Activated naive CD4-positive, alpha-beta T cell treated with anti-CD3 and anti-CD28 coated beads for 36 hours (primary cell): Measurements from ENCODE around the gene NINJ2. TPM values are rescaled to one million over a fixed set of nuclear protein-coding genes. Genes with fewer than 3 reads are reported as not detected.

Experiments used
- CTCF ChIA-PET: fragments of 350-600 bp; sonication (Branson Sonifier 250); formaldehyde crosslinking; loops from one replicate; lab custom pipeline; 2021; ENCODE audit warnings: antibody characterized with exemption; lab: Charles Lee
- DNase-seq: peaks from one replicate; pipeline ENCODE4 v3.0.0-alpha.2; 2020
- H3K27ac Mint-ChIP-seq: one replicate; pipeline ENCODE4 v1.8.0; 2021; ENCODE audit warnings: mild to moderate bottlenecking, mixed read lengths
- H3K27me3 Mint-ChIP-seq: one replicate; pipeline ENCODE4 v1.8.0; 2021; ENCODE audit warnings: low read depth, mixed read lengths
- H3K36me3 Mint-ChIP-seq: one replicate; pipeline ENCODE4 v1.8.0; 2021; ENCODE audit warnings: low read depth, mixed read lengths
- H3K4me1 Mint-ChIP-seq: one replicate; pipeline ENCODE4 v1.8.0; 2021; ENCODE audit warnings: low read depth, mixed read lengths
- H3K4me3 Mint-ChIP-seq: one replicate; pipeline ENCODE4 v1.8.0; 2021; ENCODE audit warnings: mild to moderate bottlenecking, moderate library complexity, mixed read lengths
- H3K9me3 Mint-ChIP-seq: one replicate; pipeline ENCODE4 v1.8.0; 2021; ENCODE audit warnings: mixed read lengths
- intact Hi-C: fragments of 100-400 bp; cut with micrococcal nuclease; formaldehyde crosslinking; loops from one replicate; pipeline ENCODE4 v1.15.1; 2023
- total RNA-seq, 2 experiments: library from RNA; stranded (reverse); gene quantifications; one replicate each; pipeline ENCODE4 v1.2.3, GENCODE V29; 2021

NINJ2 gene
- total RNA-seq, 2 experiments from 2014 or later, result 1.8 to 2.5 TPM

DNA sequence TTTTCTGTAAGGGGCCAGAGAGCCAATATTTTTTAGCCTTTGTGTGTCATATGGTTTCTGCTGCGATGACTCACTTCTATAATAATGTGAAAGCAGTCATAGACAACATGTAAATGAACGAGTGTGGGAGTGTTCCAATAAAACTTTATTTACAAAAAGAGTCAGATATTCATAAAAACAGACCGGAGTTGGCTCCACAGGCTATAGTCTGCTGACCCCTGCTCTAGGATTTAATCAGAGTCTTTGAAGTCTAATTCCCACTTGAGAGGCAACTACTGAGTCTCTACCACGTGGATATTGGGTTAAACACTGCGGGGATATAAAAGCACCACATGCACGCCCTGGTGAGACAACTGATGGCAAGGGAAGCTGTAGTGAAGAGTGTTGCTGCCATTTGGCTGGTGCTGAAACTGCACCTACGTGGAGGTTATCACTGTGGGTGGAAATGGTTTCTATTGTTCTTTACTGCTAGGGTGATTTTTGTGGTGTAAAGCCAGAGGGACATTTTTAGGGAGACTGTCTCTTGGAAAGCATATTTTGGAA, 3.6 kb upstream of the NINJ2 start:
- CTCF ChIA-PET, result interaction anchor here (0.8 to 2.8 kb wide), 5 partner anchors 84 to 148 kb away, joined by 3 to 28 read pairs (median 5); partner anchors contain the start of gene WNK1

GRCh38 chr12:666066-666465, 2.8 kb upstream of the NINJ2 start:
- Mint-ChIP-seq H3K4me3 (no peak overlapping the region), H3K9me3 (no peaks in the 10 kb centered on the region), H3K27ac (no peak overlapping the region), H3K4me1 (peaks cover 75% of the 10 kb centered on the region), H3K27me3 (no peaks in the 10 kb centered on the region), H3K36me3 (peaks cover 2% of the 10 kb centered on the region)
- intact Hi-C loops, result loop anchor here (1.0 to 2.0 kb wide), 2 partner anchors 8 to 89 kb away; no protein-coding TSS in a partner anchor
- CTCF ChIA-PET, result interaction anchor here (0.7 to 1.4 kb wide), 4 partner anchors 8 to 95 kb away, joined by 3 to 4 read pairs (median 4); partner anchors contain the start of gene WNK1
- no peak for DNase-seq

More for the DNA sequence above, 3.6 kb upstream of the NINJ2 start:
- Mint-ChIP-seq H3K27me3 (no peaks in the 10 kb centered on the region), H3K36me3 (peaks cover 2% of the 10 kb centered on the region), H3K27ac (peak overlapping the region; percentile 78), H3K4me3 (peak overlapping the region; percentile 36), H3K9me3 (no peaks in the 10 kb centered on the region), H3K4me1 (peaks cover 75% of the 10 kb centered on the region)
- intact Hi-C loops, result loop anchor here (1.0 to 2.0 kb wide), 2 partner anchors 7 to 90 kb away; no protein-coding TSS in a partner anchor
- peak; percentile 47 for DNase-seq

GRCh38 chr12:664779-665092, 1.5 kb upstream of the NINJ2 start:
- CTCF ChIA-PET, result interaction anchor here (0.8 to 1.4 kb wide), 2 partner anchors 9 to 87 kb away, joined by 3 read pairs; no protein-coding TSS in a partner anchor
- no peak overlapping the region for H3K27ac Mint-ChIP-seq
- peaks cover 2% of the 10 kb centered on the region for H3K36me3 Mint-ChIP-seq
- DNase-seq, result no peak
- intact Hi-C loops, result no loop called here
- no peak overlapping the region for H3K4me3 Mint-ChIP-seq
- H3K9me3 Mint-ChIP-seq, result no peaks in the 10 kb centered on the region
- H3K27me3 Mint-ChIP-seq, result no peaks in the 10 kb centered on the region
- H3K4me1 Mint-ChIP-seq, result peaks cover 70% of the 10 kb centered on the region

DNA sequence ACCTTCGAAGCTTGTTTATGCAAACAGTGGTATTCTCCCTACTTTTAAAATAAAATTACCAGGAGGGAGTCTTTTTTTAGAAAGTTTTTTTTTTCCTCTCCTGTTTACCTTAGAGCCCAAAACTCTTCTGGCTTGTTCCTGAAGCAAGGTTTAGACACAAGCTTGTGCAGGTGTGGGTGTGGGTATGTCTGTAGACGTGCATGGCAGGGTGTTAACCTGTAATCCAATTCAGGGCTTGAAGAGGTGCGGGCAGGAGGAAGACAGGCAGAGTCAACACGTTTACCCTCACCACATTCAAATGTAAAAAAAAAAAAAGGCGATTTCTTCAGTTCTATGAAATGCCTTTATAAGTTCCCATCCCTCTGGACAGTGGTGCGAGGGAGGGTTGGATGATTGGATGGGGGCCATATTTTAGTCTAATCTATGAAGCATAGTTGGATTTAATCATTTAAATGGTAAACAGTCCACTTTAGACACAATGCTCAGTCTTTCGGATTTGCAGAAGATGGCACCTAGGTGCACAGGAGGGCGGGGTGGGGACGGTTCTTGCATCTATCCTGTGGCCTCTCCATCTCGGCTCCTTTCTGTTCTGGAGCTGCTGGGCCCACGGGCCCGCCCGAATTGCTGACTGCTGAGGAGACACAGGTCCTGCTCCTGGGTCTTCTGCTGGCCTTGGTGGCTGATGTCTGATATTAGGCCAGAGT, 982 bp upstream of the NINJ2 start:
- H3K27me3 Mint-ChIP-seq, result no peaks in the 10 kb centered on the region

DNA sequence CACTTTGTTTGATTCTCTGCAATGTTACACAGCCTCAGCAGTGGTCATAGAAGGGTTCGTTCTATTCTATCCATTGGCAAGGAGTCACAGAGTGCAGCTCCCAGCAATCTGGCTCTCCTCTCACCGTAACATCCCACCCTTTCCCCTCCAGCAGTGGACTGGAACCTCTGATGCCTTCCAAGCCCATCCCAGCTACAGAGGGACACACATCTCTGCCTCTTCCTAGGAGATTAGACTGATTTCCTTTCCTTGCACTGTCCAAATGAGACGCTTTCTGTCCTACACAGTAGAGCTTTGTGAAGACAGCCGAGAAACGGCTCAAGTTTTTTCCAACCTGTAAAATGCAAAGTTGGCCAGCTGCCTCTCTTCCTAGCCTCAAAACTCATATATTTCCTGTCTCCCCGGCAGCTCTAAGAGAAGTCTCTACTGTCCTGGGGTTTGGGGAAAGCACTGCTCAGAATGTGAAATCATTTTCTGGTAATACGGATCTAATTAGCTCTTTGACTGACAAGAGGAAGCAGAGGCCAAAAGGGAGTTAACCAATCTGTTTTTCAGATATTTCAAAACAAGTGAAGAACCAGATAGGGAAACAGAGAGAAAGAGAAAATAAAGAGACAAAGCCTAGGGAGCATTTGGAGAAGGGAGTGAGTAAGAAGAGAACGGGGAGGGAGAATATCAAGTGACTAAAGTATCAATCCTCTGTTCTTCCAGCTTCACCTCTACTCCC, 516 bp downstream of the NINJ2 start:
- no peaks in the 10 kb centered on the region for H3K36me3 Mint-ChIP-seq

More for the DNA sequence above, 982 bp upstream of the NINJ2 start:
- intact Hi-C loops, result no loop called here
- no peaks in the 10 kb centered on the region for H3K9me3 Mint-ChIP-seq
- DNase-seq, result no peak
- peaks cover under 1% of the 10 kb centered on the region for H3K36me3 Mint-ChIP-seq
- H3K4me3 Mint-ChIP-seq, result no peak overlapping the region
- no peak overlapping the region for H3K27ac Mint-ChIP-seq
- CTCF ChIA-PET, result interaction anchor here (0.8 kb wide), 1 partner anchor 87 kb away, joined by 3 read pairs; no protein-coding TSS in a partner anchor
- peaks cover 65% of the 10 kb centered on the region for H3K4me1 Mint-ChIP-seq

DNA sequence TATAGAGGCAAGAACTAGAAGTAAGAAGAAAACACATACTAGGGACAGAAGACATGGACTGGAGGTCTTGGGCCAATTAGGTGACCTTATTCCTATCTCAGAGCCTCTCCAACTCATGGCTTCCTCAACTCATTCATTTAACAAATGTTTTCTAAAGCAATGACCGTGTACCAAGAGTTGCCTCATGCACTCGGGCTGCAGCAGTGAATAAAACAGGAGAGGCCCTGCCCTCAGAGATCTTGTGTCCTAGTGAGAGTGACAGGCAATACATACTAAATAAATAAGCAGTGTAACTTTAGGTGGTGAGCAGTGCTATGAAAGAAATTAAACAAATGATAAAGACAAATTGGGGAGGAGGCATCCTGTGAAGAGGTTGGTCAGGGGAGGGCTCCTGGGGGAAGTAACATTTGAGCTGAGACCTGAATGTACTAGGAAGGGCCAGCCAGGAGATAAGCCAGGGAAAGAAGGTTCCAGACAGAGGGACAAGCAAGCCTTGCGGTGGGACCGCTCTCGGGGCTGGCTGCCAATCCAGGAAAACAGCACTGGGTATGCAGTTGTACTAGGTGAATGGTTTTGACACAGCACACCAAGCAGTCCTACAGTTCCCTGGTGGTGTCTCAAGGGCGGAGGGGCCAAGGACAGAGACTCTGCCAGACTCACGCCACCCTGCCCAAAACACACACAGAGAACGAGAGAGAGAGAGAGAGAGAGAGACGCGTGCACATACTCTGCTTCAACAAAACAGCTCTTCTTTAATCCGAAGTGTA, 1.3 kb downstream of the NINJ2 start:
- Mint-ChIP-seq H3K4me3 (no peak overlapping the region), H3K27ac (no peak overlapping the region), H3K36me3 (no peaks in the 10 kb centered on the region), H3K9me3 (no peaks in the 10 kb centered on the region), H3K4me1 (peaks cover 43% of the 10 kb centered on the region), H3K27me3 (no peaks in the 10 kb centered on the region)
- CTCF ChIA-PET, result no interaction called here
- intact Hi-C loops, result no loop called here
- no peak for DNase-seq

More for the DNA sequence above, 516 bp downstream of the NINJ2 start:
- intact Hi-C loops, result no loop called here
- CTCF ChIA-PET, result interaction anchor here (0.5 to 1.4 kb wide), 4 partner anchors 48 to 152 kb away, joined by 3 to 8 read pairs (median 4); no protein-coding TSS in a partner anchor
- Mint-ChIP-seq H3K27ac (no peak overlapping the region), H3K4me3 (peak overlapping the region; percentile 64), H3K9me3 (no peaks in the 10 kb centered on the region), H3K4me1 (peaks cover 52% of the 10 kb centered on the region), H3K27me3 (no peaks in the 10 kb centered on the region)
- DNase-seq, result no peak

- CTCF ChIA-PET, result interaction anchor here (1.2 kb wide), 1 partner anchor 96 kb away, joined by 3 read pairs; no protein-coding TSS in a partner anchor
- Mint-ChIP-seq H3K9me3 (no peaks in the 10 kb centered on the region), H3K27ac (no peak overlapping the region), H3K4me1 (peaks cover 26% of the 10 kb centered on the region), H3K36me3 (no peaks in the 10 kb centered on the region), H3K27me3 (no peaks in the 10 kb centered on the region), H3K4me3 (no peak overlapping the region)
- intact Hi-C loops, result no loop called here
- no peak for DNase-seq
Measured at GRCh38 chr12:659090-659683, 4.1 kb downstream of the NINJ2 start.

DNA sequence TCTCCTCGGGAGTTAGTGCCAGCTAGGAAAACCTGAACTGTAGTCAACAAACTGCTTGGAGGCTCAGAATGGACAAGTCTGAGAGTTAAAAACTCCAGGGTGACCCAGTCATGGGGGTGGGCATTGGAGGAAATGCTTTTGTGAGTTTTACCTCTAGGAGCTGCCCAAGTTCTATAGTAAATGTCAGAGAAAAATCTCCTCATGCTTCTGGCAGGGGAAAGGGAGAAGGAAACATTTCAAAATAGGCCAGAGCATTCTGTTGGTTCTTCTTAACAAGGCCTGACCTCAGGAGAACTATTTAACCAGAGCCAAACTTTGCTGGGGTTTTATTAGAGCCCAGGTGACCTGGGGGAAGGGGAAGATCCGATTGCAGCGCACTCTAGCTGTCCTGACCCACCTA, 12.3 kb downstream of the NINJ2 start:
- Mint-ChIP-seq H3K4me1 (peaks cover 16% of the 10 kb centered on the region), H3K36me3 (no peaks in the 10 kb centered on the region), H3K9me3 (no peaks in the 10 kb centered on the region), H3K27ac (no peak overlapping the region), H3K27me3 (no peaks in the 10 kb centered on the region), H3K4me3 (no peak overlapping the region)
- CTCF ChIA-PET, result interaction anchor here (0.6 to 2.7 kb wide), 2 partner anchors 100 to 323 kb away, joined by 7 to 10 read pairs; no protein-coding TSS in a partner anchor
- no peak for DNase-seq
- intact Hi-C loops, result no loop called here

DNA sequence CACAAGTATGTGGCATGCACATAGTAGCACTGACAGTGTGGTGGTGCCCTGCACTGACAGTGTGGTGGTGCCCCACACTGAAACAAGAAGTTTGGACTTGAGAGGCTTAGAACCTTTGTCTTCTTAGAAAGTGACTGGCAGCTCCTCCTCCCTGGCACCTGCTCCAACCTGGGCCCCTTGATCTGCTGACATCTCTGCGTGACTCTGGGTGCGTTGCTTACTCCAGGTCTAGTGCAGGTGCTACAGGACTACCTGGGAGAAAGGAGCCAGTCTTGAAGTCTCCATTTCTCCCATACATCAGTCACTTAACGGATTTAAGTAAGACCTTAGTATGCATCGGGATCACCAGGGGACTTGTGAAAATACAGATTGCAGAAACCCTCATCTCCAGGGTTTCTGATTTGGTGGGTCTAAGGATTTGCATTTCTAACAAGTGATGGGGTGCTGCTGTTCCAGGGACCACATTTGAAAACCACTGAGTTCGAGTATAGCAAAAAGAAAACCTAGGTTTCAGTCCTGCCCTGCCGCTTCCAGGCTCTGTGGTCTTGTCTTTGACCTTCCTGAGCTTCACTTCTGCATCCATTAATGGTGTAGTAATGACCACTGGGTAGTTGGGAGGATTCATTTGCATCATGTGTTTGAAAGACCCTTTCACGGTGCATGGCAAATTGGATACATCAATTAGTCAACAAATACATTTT, 15.7 kb downstream of the NINJ2 start:
- no peak for DNase-seq
- no peaks in the 10 kb centered on the region for H3K9me3 Mint-ChIP-seq
- no peak overlapping the region for H3K4me3 Mint-ChIP-seq
- no peaks in the 10 kb centered on the region for H3K36me3 Mint-ChIP-seq
- no peak overlapping the region for H3K27ac Mint-ChIP-seq
- intact Hi-C loops, result no loop called here
- CTCF ChIA-PET, result interaction anchor here (1.5 kb wide), 1 partner anchor 103 kb away, joined by 3 read pairs; no protein-coding TSS in a partner anchor
- H3K27me3 Mint-ChIP-seq, result no peaks in the 10 kb centered on the region
- peaks cover 32% of the 10 kb centered on the region for H3K4me1 Mint-ChIP-seq

DNA sequence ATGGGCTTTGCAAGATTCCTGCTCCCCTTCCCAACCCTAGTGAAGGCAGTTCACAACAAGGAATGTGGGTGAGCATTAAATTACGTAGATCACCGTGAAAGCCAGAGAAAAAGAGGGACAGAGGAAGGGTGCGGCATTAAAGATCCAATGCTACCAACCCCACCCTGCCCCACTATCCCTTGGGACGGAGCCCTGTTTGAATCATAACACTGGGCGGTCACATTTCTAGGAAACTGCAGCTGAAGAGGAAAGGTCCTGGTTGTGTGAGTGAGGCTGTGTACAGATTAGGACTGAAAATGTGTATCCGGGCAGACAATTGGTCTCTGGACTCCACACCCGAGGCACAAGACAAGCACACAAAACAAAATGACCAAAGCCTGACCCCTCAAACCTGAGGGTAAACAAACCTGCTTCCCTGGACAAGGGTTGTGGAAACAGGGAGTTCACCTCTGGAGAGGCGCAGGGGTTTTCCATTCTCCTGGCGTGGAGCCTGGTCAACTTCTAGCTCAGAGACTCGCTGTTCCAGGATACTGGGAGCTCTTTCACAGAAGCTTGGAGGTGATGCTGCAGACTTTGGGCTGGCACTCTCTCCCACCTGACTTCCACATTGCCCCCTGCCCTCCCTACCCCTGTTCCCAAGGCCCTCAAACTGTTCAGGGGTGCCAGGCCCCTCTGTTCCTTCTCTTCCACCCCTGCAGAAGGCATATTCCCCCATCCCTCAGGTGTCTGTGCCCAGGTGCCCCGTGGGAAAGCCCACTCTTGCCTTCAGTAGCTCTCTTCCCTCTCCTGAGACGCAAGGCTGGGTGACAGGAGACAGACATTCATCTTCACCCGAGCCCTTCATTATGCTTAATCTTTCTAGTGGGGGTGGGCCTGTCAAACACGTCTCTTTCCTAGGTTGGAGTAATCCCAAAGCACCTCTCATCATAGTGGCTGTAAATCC, 16.5 kb downstream of the NINJ2 start:
- intact Hi-C loops, result no loop called here
- Mint-ChIP-seq H3K36me3 (no peaks in the 10 kb centered on the region), H3K9me3 (no peaks in the 10 kb centered on the region), H3K4me3 (no peak overlapping the region), H3K27ac (no peak overlapping the region), H3K4me1 (peaks cover 36% of the 10 kb centered on the region), H3K27me3 (no peaks in the 10 kb centered on the region)
- CTCF ChIA-PET, result no interaction called here
- no peak for DNase-seq
